GM19328 (cell line): Measurements from ENCODE around the gene CNTNAP4.

ENCODE experiments used
- ATAC-seq: cut with Tn5 transposase; IDR thresholded peaks from one replicate; pipeline ENCODE4 v1.9.1; 2021; ENCODE audit warnings: mild to moderate bottlenecking, moderate library complexity; ENCODE audit not compliant: unreplicated experiment

Gene CNTNAP4

GRCh38 chr16:76303637-76304314 is 26.6 kb downstream of the CNTNAP4 start:
- ATAC-seq: no peak

- no peak for ATAC-seq
Measured at GRCh38 chr16:76309639-76310335, 32.6 kb downstream of the CNTNAP4 start.

GRCh38 chr16:76311260-76311659 is 34.1 kb downstream of the CNTNAP4 start:
- ATAC-seq: no peak

- no peak for ATAC-seq
Measured at GRCh38 chr16:76318565-76318964, 41.4 kb downstream of the CNTNAP4 start.

GRCh38 chr16:76329106-76329505 is 51.9 kb downstream of the CNTNAP4 start:
- ATAC-seq: no peak

- ATAC-seq: no peak
Measured at GRCh38 chr16:76335180-76335974, 58.2 kb downstream of the CNTNAP4 start.

GRCh38 chr16:76336112-76336511 is 58.9 kb downstream of the CNTNAP4 start:
- ATAC-seq: no peak

GRCh38 chr16:76338472-76338871 is 61.3 kb downstream of the CNTNAP4 start:
- no peak for ATAC-seq

- ATAC-seq: no peak
Measured at GRCh38 chr16:76343769-76344168, 66.6 kb downstream of the CNTNAP4 start.

- ATAC-seq: no peak
Measured at GRCh38 chr16:76345163-76345661, 68.0 kb downstream of the CNTNAP4 start.

GRCh38 chr16:76346210-76346609 is 69.0 kb downstream of the CNTNAP4 start:
- ATAC-seq: no peak

GRCh38 chr16:76351441-76351840 is 74.2 kb downstream of the CNTNAP4 start:
- ATAC-seq: no peak

GRCh38 chr16:76360404-76360803 is 83.2 kb downstream of the CNTNAP4 start:
- ATAC-seq: no peak

- no peak for ATAC-seq
Measured at GRCh38 chr16:76370344-76370743, 93.1 kb downstream of the CNTNAP4 start.

GRCh38 chr16:76371441-76371840 is 94.2 kb downstream of the CNTNAP4 start:
- ATAC-seq: no peak

GRCh38 chr16:76373998-76374397 is 96.8 kb downstream of the CNTNAP4 start:
- no peak for ATAC-seq

- ATAC-seq: no peak
Measured at GRCh38 chr16:76376988-76377387, 99.8 kb downstream of the CNTNAP4 start.

GRCh38 chr16:76378020-76378419 is 100.8 kb downstream of the CNTNAP4 start:
- no peak for ATAC-seq

GRCh38 chr16:76381096-76381495 is 103.9 kb downstream of the CNTNAP4 start:
- ATAC-seq: no peak

GRCh38 chr16:76385601-76386230 is 108.5 kb downstream of the CNTNAP4 start:
- no peak for ATAC-seq

- no peak for ATAC-seq
Measured at GRCh38 chr16:76386784-76387183, 109.6 kb downstream of the CNTNAP4 start.
